Measurements from ENCODE around the gene CR1.

DNA sequence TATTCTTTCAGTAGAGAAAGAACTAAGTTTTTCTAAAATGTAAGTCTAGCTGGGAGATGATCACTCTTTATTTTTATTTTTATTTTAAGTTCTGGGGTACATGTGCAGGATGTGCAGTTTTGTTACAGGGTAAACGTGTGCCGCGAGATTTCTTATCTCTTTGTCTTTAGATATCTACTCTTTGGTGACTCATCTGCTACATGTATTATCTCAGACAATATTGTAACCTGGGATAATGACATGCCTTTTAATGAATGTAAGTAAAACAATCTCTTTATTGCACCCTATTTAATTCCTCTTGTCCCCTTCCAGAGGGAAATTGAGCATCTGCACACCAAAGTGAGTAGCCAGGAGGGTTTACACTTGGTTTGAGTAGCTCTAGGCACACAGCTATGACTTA, 32.4 kb upstream of the CR1 start:
- TF ChIP-seq POLR2AphosphoS5 (IDR thresholded peaks at IDR 0.05): no peak
- TF ChIP-seq, protein P1, sequence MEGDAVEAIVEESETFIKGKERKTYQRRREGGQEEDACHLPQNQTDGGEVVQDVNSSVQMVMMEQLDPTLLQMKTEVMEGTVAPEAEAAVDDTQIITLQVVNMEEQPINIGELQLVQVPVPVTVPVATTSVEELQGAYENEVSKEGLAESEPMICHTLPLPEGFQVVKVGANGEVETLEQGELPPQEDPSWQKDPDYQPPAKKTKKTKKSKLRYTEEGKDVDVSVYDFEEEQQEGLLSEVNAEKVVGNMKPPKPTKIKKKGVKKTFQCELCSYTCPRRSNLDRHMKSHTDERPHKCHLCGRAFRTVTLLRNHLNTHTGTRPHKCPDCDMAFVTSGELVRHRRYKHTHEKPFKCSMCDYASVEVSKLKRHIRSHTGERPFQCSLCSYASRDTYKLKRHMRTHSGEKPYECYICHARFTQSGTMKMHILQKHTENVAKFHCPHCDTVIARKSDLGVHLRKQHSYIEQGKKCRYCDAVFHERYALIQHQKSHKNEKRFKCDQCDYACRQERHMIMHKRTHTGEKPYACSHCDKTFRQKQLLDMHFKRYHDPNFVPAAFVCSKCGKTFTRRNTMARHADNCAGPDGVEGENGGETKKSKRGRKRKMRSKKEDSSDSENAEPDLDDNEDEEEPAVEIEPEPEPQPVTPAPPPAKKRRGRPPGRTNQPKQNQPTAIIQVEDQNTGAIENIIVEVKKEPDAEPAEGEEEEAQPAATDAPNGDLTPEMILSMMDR (IDR thresholded peaks at IDR 0.05): no peak
